GM18508 (cell line): ENCODE results near the gene RASGRF1.

ENCODE experiments used
- ATAC-seq: cut with Tn5 transposase; IDR thresholded peaks from one replicate; pipeline ENCODE4 v1.9.1; 2021; ENCODE audit warnings: moderate number of reproducible peaks; ENCODE audit not compliant: insufficient read depth, unreplicated experiment

RASGRF1 gene

DNA sequence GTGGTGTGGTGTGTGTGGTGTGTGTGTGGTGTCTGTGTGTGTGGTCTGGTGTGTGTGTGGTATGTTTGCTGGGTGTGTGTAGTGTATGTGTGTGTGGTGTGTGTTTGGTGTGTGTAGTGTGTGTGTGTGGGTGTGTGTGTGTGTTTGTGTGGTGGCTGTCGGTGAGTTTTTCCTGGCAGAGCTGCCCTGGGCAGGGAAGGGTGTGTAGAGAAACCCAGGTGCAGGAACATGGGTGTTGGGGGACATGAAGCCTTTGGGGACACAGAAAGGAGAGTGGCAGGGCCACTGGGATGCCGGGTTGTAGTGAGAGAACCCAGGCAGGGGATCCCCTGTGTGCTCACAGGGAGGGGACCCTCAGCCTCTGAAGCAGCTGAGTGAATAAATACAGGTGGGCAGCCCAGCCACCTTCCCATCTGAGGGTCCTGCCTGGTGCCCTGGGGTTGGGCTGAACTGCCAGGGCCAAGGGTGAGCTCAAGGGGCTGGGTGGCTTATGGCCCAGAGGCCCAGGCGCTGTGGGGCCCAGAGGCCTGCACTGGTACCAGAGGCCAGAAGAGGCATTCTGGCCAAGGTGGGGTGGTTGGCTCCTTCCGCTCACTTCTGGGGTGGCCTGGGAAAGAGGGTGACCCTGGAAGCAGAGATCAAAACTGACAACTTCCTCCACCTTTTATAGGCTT lies 97.2 kb downstream of the RASGRF1 start:
- ATAC-seq: no peak

GRCh38 chr15:78992416-78993256 lies 97.9 kb downstream of the RASGRF1 start:
- no peak for ATAC-seq

DNA sequence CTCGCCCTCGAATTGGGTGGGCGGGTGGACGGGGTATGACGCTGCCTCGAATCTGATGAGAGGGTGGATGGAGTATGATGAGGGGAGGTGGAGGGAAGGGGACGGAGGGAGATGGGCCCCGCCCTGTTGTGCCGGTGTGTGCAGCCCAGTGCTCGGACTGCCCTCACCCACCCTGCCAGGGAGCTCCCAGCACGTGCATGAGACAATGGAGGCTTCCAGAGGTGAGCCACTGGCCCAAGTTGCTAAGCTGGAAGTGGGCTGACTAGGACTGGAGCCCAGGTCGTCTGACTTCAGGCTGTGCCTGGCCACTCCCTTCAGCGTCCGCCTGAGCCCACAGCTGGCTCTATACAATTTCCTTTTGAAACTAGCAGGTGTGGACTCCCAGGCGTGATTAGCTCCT lies 98.7 kb downstream of the RASGRF1 start:
- ATAC-seq: no peak

- no peak for ATAC-seq
Measured at GRCh38 chr15:78991476-78991875, 99.1 kb downstream of the RASGRF1 start.

GRCh38 chr15:78990278-78990677 lies 100.3 kb downstream of the RASGRF1 start:
- ATAC-seq: no peak

DNA sequence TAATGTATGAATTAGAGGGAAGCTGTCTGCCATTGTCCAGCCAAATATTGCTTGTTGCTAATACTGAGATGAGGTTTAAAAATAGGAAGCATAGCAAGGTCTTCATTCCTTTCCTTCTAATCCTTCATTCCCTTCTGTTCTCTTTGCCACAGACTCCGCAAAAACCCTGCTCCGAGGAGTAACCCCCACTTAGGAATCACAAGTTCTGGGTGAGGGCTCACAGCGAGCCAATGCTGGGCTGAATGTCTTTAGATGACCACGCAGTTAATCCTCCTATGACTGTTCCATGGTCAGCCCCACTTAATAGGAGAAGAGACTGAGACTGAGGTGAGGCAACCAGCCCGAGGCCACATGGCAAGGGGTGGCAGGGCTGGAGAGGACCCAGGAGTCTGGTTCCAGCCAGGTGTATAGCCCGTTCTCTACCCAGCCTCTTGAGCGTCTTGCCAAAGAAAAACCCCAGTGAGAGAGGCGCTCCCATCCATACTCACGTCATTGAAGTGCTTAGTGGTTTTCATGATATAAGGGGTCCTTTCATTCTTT lies 100.8 kb downstream of the RASGRF1 start:
- no peak for ATAC-seq

DNA sequence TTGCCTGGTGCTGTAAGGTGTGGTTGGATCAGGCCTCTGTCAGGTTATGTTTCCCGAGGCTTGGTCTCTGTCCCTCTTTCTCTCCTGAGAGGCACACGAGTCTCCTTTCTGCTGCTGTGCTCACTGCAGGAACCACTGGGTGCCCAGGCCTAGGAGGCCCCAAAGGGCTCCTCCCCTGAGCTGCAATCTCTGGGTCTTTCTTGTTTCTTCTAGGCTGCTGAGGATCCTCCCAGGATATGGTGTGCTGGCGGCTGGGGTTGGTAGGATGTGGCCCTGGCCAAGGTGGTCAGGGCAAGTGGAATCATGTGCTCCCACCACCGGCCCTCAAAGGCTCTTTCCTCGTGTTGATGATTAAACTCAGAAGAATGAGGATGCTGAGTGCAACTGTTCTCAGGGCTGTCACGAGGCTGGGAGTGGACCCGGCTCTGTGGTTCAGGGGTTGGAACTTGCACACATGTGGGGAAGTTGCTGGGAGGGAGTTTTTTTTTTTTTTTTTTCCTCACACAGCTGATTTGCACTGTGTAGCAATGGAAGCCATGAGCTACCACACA lies 102.1 kb downstream of the RASGRF1 start:
- ATAC-seq: peak; percentile 57

- ATAC-seq: no peak
Measured at GRCh38 chr15:78987556-78988360, 102.8 kb downstream of the RASGRF1 start.

DNA sequence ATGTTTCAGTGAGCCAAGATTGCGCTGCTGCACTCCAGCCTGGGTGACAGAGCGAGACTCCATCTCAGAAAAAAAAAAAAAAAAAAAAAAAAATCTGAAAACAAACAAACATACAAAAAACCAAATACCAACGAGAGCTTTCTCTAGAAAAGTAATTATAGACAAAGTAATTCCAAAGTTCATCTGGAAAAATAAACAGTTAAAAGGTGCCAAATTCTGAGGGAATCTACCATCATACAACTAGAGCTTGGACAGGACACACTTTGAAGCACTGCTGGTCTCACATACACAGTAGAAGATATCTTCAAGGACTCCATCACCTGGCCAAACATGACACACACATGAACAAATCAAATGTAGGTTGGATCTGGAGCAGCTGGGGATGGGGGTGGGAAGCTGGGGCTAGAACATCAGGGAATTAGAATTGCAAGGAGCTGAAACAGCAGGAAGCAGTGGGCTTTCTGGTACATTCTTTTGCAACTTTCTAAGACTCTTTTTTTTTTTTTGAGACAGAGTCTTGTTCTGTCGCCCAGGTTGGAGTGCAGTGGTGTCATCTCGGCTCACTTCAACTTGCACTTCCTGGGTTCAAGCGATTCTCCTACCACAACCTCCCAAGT lies 104.6 kb downstream of the RASGRF1 start:
- ATAC-seq: no peak

DNA sequence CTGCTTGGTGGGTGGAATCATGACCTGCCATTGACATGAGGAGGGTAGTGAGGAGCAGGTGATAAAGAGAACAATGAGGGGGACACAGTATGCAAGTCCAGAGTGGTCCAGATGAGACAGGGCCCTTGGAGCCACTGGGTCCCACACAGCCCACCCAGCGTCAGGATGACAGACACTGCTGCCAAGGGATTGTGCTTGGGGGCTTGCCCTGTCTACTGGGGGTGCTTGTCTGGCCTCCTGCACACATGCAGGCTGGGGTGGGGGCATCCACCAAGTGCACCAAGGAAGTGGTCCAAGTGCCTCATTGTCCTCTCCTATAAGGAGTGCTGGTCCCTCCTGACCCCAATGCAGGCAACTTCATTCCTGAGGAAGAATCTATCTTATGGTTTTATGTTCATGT lies 106.5 kb downstream of the RASGRF1 start:
- ATAC-seq: no peak

GRCh38 chr15:78983146-78983918 lies 107.2 kb downstream of the RASGRF1 start:
- no peak for ATAC-seq

DNA sequence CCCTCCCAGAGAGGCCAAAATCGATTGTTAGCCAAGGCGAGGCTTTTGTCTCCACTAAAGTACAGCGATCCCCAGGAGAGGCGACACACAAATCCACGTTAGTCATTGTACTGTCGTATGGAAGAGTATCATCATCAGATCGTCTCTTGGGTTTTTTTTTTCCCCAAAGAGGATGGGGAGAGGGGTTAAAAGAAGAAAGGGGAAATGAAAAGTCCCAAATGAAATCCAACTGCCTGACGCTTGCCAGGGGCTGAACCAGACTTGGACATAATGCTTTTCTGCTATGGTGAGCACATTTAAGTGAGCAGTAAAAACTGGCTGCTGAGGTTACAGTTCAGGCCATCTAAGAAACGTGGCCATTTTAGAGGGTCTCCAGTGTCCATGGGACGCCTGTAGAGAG lies 107.8 kb downstream of the RASGRF1 start:
- ATAC-seq: no peak

- no peak for ATAC-seq
Measured at GRCh38 chr15:78981532-78982313, 108.9 kb downstream of the RASGRF1 start.

DNA sequence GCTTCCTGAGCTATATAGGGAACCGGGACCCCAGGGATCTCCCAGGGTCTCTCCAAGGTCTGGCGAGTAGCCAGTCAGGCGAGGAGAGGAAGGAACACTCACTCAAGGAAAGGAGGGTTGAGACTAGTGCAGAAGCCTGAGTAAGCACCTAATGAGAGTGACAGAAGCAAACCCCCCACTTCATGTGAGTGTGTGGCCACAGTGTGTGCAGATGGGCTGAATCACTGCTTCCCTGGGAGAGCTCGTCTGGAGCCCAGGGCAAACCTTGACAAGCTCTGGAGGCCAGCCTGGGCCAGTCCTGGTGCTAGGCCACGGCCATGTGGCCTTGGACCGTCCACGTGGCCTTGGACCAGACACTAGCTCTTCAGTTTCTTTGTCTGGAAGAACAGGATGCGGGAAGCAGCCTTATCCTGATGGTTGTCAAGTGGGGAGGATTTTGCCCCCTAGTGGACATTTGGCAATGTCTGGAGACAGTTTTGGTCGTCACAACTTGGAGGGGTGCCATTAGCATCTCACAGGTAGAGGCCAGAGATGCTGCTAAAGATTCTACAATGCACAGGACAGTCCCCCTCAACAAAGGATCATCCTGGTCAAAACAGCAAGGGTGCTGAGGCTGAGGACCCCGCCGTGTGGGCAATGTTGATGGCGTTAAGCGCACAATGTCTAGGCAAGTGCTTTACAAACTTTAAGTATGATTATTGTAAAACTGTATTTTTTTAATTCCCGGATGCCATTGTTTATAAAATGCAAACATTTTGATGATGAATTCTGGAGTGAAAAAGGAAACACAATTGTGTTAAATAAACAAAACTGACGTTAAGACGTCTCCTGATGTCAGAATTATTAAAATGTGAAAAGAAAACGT lies 110.9 kb downstream of the RASGRF1 start:
- no peak for ATAC-seq

DNA sequence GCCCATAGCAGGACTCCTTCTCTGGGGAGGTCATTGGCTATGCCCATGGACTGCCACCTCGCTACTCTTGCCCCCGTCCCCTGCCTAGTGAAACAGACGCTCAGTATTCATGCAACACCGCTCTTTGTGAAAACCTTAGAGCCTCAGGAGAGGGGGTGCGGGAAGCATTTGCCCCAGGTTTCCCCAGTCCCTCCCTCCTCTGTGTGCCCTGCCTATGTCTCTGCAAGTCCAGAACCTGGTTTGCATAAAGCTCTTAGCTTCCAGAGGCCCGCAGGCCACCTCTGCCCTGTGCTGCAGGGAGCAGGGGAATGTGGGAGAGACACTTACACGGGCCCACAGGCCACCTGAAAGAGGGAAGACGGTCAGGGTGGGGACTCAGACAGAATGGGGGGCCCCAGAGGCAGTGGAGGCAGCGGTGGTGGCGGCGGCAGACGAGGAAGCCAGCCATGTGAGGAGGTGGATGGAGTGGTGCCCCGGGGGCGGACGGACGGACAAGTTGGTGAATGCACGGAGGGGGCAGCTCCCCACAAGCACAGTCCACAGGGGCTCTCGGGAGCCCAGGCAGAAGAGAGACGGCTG lies 111.9 kb downstream of the RASGRF1 start:
- ATAC-seq: no peak

- ATAC-seq: no peak
Measured at GRCh38 chr15:78977591-78978347, 112.8 kb downstream of the RASGRF1 start.
